SK-N-SH (cell line): ENCODE measurements around the gene GPRC6A. TPM values are rescaled to one million over a fixed set of nuclear protein-coding genes. Genes with fewer than 3 reads are reported as not detected.

Experiments used
- CTCF ChIA-PET: fragments of 300-600, 350-600 bp; formaldehyde crosslinking; extraction: SDS; loops from one replicate; lab custom pipeline; 2021; lab: Yijun Ruan, JAX
- POLR2A ChIA-PET: fragments of 350-600 bp; sonication (Branson Sonifier 250); formaldehyde crosslinking; extraction: SDS; loops from one replicate; lab custom pipeline; 2020; ENCODE audit warnings: antibody characterized with exemption, inconsistent platforms; lab: Yijun Ruan, JAX
- DNase-seq: peaks from one replicate; pipeline ENCODE4 v3.0.0; 2012
- H2AFZ ChIP-seq: fragments of 200-600 bp; sonication (generic); 2 replicates; pipeline ENCODE4 v1.8.1; 2016; ENCODE audit warnings: antibody characterized with exemption, mild to moderate bottlenecking, low read depth
- H3F3A ChIP-seq: fragments of 200-600 bp; sonication (generic); replicated peaks from 2 replicates; pipeline ENCODE3; 2016; ENCODE audit warnings: antibody characterized with exemption, mild to moderate bottlenecking; ENCODE audit not compliant: insufficient read depth
- H3K27ac ChIP-seq, 2 experiments: fragments of 200-500 bp in 1 of 2; fragments of 200-600 bp in 1 of 2; sonication (Bioruptor generic) in 1 of 2; sonication (generic), shearing (Covaris generic) in 1 of 2; 2 replicates each; pipeline versions ENCODE4 v1.5.1 to v1.6.1; 2014 to 2016; ENCODE audit warnings: low read depth in 2 of 2, inconsistent platforms in 1 of 2, low read length in 1 of 2, mild to moderate bottlenecking in 1 of 2, mixed read lengths in 1 of 2
- H3K27me3 ChIP-seq: fragments of 200-600 bp; sonication (generic), shearing (Covaris generic); 2 replicates; pipeline ENCODE4 v1.6.1; 2016; ENCODE audit warnings: mixed run types; ENCODE audit not compliant: insufficient read depth
- H3K36me3 ChIP-seq, 2 experiments: fragments of 200-500 bp in 1 of 2; fragments of 200-600 bp in 1 of 2; sonication (Bioruptor generic) in 1 of 2; sonication (generic) in 1 of 2; replicated peaks in 1 of 2; 2 replicates each; pipeline versions ENCODE3 to v1.5.1; 2014 to 2016; ENCODE audit warnings: low read length in 1 of 2, mild to moderate bottlenecking in 1 of 2; ENCODE audit not compliant: insufficient read depth in 2 of 2, control insufficient read depth in 1 of 2
- H3K4me1 ChIP-seq, 2 experiments: fragments of 200-500 bp in 1 of 2; fragments of 200-600 bp in 1 of 2; sonication (Bioruptor generic) in 1 of 2; sonication (generic), shearing (Covaris generic) in 1 of 2; 2 replicates each; pipeline versions ENCODE4 v1.5.1 to v1.6.1; 2014 to 2016; ENCODE audit warnings: low read depth in 1 of 2, low read length in 1 of 2, mixed run types in 1 of 2; ENCODE audit not compliant: insufficient read depth in 2 of 2, control insufficient read depth in 1 of 2
- H3K4me2 ChIP-seq: fragments of 200-600 bp; sonication (generic), shearing (Covaris generic); 2 replicates; pipeline ENCODE4 v1.6.1; 2017; ENCODE audit warnings: mixed run types
- H3K4me3 ChIP-seq, 2 experiments: fragments of 200-500 bp in 1 of 2; fragments of 200-600 bp in 1 of 2; sonication (Bioruptor generic) in 1 of 2; sonication (generic), shearing (Covaris generic) in 1 of 2; 2 replicates each; pipeline versions ENCODE4 v1.5.1 to v1.8.1; 2014 to 2016; ENCODE audit warnings: low read depth in 2 of 2, inconsistent platforms in 1 of 2, low read length in 1 of 2, mild to moderate bottlenecking in 1 of 2, mixed read lengths in 1 of 2, moderate library complexity in 1 of 2
- H3K79me2 ChIP-seq: fragments of 200-600 bp; sonication (generic); 2 replicates; pipeline ENCODE4 v1.8.1; 2017; ENCODE audit warnings: mild to moderate bottlenecking; ENCODE audit not compliant: insufficient read depth
- H3K9ac ChIP-seq: fragments of 200-600 bp; sonication (generic); 2 replicates; pipeline ENCODE4 v1.6.1; 2017; ENCODE audit warnings: mixed run types
- H3K9me2 ChIP-seq: fragments of 200-600 bp; sonication (generic); 2 replicates; pipeline ENCODE4 v1.6.1; 2017; ENCODE audit warnings: mixed run types
- H3K9me3 ChIP-seq: fragments of 200-600 bp; sonication (generic); 2 replicates; pipeline ENCODE4 v1.6.1; 2017; ENCODE audit warnings: mixed run types, mild to moderate bottlenecking, moderate library complexity
- H4K20me1 ChIP-seq: fragments of 200-600 bp; sonication (generic); 2 replicates; pipeline ENCODE4 v1.6.1; 2017; ENCODE audit warnings: mild to moderate bottlenecking, mixed run types; ENCODE audit not compliant: insufficient read depth
- CHD2 ChIP-seq: fragments of 150-350 bp; IDR thresholded peaks from 2 replicates; pipeline ENCODE4 v1.6.1; 2018; ENCODE audit warnings: low read length; ENCODE audit not compliant: partially characterized antibody
- CTCF ChIP-seq: fragments of 200-600 bp; sonication (generic); IDR thresholded peaks from 2 replicates; pipeline ENCODE4 v1.6.1; 2017; ENCODE audit warnings: antibody characterized with exemption, mild to moderate bottlenecking, moderate library complexity
- EZH2phosphoT487 ChIP-seq: fragments of 200-600 bp; sonication (generic); IDR thresholded peaks from 2 replicates; pipeline ENCODE4 v1.6.1; 2017; ENCODE audit warnings: low read depth, mixed run types, mild to moderate bottlenecking, antibody characterized with exemption, moderate library complexity, borderline replicate concordance
- FOSL2 ChIP-seq: IDR thresholded peaks from 2 replicates; pipeline ENCODE4 v1.4.0; 2012; ENCODE audit warnings: low read depth, mild to moderate bottlenecking, moderate library complexity, borderline replicate concordance
- FOXJ3 ChIP-seq: sonication (generic); formaldehyde crosslinking; IDR thresholded peaks from 2 replicates; pipeline ENCODE4 v1.5.1; 2020; ENCODE audit warnings: mild to moderate bottlenecking, missing genetic modification reagents
- GABPA ChIP-seq: IDR thresholded peaks from 2 replicates; pipeline ENCODE4 v1.4.0; 2012; ENCODE audit warnings: low read depth, mild to moderate bottlenecking
- JUND ChIP-seq: IDR thresholded peaks from 2 replicates; pipeline ENCODE4 v1.4.0; 2012
- MEF2A ChIP-seq: IDR thresholded peaks from 2 replicates; pipeline ENCODE4 v1.4.0; 2012; ENCODE audit warnings: low read depth, borderline replicate concordance
- MXI1 ChIP-seq: IDR thresholded peaks from 2 replicates; pipeline ENCODE4 v1.6.1; 2012; ENCODE audit warnings: mild to moderate bottlenecking, low read depth, low read length, improper control_type of control experiment
- NFIC ChIP-seq: IDR thresholded peaks from 2 replicates; pipeline ENCODE4 v1.4.0; 2012; ENCODE audit warnings: borderline replicate concordance
- PBX3 ChIP-seq: IDR thresholded peaks from 2 replicates; pipeline ENCODE4; 2012
- POLR2AphosphoS5 ChIP-seq: IDR thresholded peaks from 2 replicates; pipeline ENCODE4 v1.6.1; 2012; ENCODE audit warnings: low read depth, low read length
- RAD21 ChIP-seq: IDR thresholded peaks from 2 replicates; pipeline ENCODE4 v1.6.1; 2012; ENCODE audit warnings: mild to moderate bottlenecking, low read length
- RCOR1 ChIP-seq: fragments of 150-350 bp; IDR thresholded peaks from 2 replicates; pipeline ENCODE4 v1.6.1; 2017; ENCODE audit warnings: antibody characterized with exemption, low read length
- RFX5 ChIP-seq: IDR thresholded peaks from 2 replicates; pipeline ENCODE4 v1.6.1; 2012; ENCODE audit warnings: mild to moderate bottlenecking, improper control_type of control experiment, low read length
- TAF1 ChIP-seq: IDR thresholded peaks from 2 replicates; pipeline ENCODE4 v1.6.1; 2012; ENCODE audit warnings: low read depth, mild to moderate bottlenecking, low read length, moderate library complexity, borderline replicate concordance
- USF1 ChIP-seq: IDR thresholded peaks from 2 replicates; pipeline ENCODE4 v1.4.0; 2012; ENCODE audit warnings: low read depth, borderline replicate concordance
- USF2 ChIP-seq: fragments of 150-350 bp; IDR thresholded peaks from 2 replicates; pipeline ENCODE4 v1.6.1; 2017; ENCODE audit warnings: antibody characterized with exemption, low read length, low read depth, borderline replicate concordance
- polyA plus RNA-seq, 3 experiments: library from polyadenylated mRNA; depleted of rRNA; stranded (reverse); fragments of >200 nt; gene quantifications; 2 replicates each; pipeline ENCODE4 v1.2.3, GENCODE V29; 2012

Gene GPRC6A
- polyA plus RNA-seq, 1 of the 3 experiments (the other 2 are of a cell fraction), result not detected

GRCh38 chr6:116859264-116859663 is 30.4 kb upstream of the GPRC6A start:
- DNase-seq, result no peak
- TF ChIP-seq RFX5 (no peak), MXI1 (no peak), JUND (no peak), TAF1 (no peak), FOXJ3 (no peak), FOSL2 (no peak), NFIC (no peak), GABPA (no peak), RCOR1 (no peak), CHD2 (no peak), EZH2phosphoT487 (no peak), POLR2AphosphoS5 (no peak), USF1 (no peak), USF2 (no peak), RAD21 (no peak)
- POLR2A ChIA-PET, result no interaction called here
- no peak overlapping the region for H3K4me2 ChIP-seq
- H3K27ac ChIP-seq, result no peak overlapping the region
- no peak overlapping the region for H2AFZ ChIP-seq
- no peaks in the 10 kb centered on the region for H3K79me2 ChIP-seq
- H4K20me1 ChIP-seq, result no peaks in the 10 kb centered on the region
- H3K9ac ChIP-seq, result no peak overlapping the region
- no peaks in the 10 kb centered on the region for H3K4me1 ChIP-seq
- CTCF ChIA-PET, result no interaction called here
- H3K9me2 ChIP-seq, result no peaks in the 10 kb centered on the region
- no peaks in the 10 kb centered on the region for H3K36me3 ChIP-seq
- H3K27me3 ChIP-seq, result no peaks in the 10 kb centered on the region
- no peaks in the 10 kb centered on the region for H3K9me3 ChIP-seq
- no peaks in the 10 kb centered on the region for H3F3A ChIP-seq
- H3K4me3 ChIP-seq, result no peak overlapping the region

GRCh38 chr6:116858060-116858459 is 29.2 kb upstream of the GPRC6A start:
- H3K9me2 ChIP-seq, result no peaks in the 10 kb centered on the region
- CTCF ChIA-PET, result no interaction called here
- no peak overlapping the region for H3K9ac ChIP-seq
- no peak overlapping the region for H3K4me2 ChIP-seq
- no peak for TF ChIP-seq MEF2A
- no peak for TF ChIP-seq RCOR1
- no peak for TF ChIP-seq CTCF
- TF ChIP-seq POLR2AphosphoS5, result no peak
- no peak for TF ChIP-seq PBX3
- no peak overlapping the region for H2AFZ ChIP-seq
- POLR2A ChIA-PET, result no interaction called here
- no peaks in the 10 kb centered on the region for H3K9me3 ChIP-seq
- no peaks in the 10 kb centered on the region for H3F3A ChIP-seq
- H4K20me1 ChIP-seq, result no peaks in the 10 kb centered on the region
- no peak overlapping the region for H3K27ac ChIP-seq
- no peaks in the 10 kb centered on the region for H3K79me2 ChIP-seq
- DNase-seq, result no peak
- no peak overlapping the region for H3K4me3 ChIP-seq
- no peaks in the 10 kb centered on the region for H3K27me3 ChIP-seq
- no peaks in the 10 kb centered on the region for H3K36me3 ChIP-seq
- no peaks in the 10 kb centered on the region for H3K4me1 ChIP-seq
